Mucosa of stomach (tissue), 1 donor: Measurements from ENCODE around the gene DDX27.
"Not testable (repeated sequence)": the region's sequence is repeated elsewhere in the genome, so short reads cannot be mapped to it uniquely, and the experiment has no call there.

Source experiments
- H3K27me3 ChIP-seq: one replicate; pipeline ENCODE4 v1.7.0; 2013; ENCODE audit warnings: mild to moderate bottlenecking, low read length; ENCODE audit not compliant: control insufficient read depth, insufficient read depth
- H3K36me3 ChIP-seq: one replicate; pipeline ENCODE4 v1.7.0; 2013; ENCODE audit warnings: low read length; ENCODE audit not compliant: control insufficient read depth, insufficient read depth
- H3K4me1 ChIP-seq: one replicate; pipeline ENCODE4 v1.7.0; 2013; ENCODE audit warnings: mild to moderate bottlenecking, low read length; ENCODE audit not compliant: control insufficient read depth, insufficient read depth
- H3K4me3 ChIP-seq: one replicate; pipeline ENCODE4 v1.7.0; 2013; ENCODE audit warnings: low read length
- H3K9ac ChIP-seq: one replicate; pipeline ENCODE4 v1.7.0; 2013; ENCODE audit warnings: mild to moderate bottlenecking, low read length, moderate library complexity
- H3K9me3 ChIP-seq: one replicate; pipeline ENCODE4 v1.7.0; 2013; ENCODE audit warnings: mild to moderate bottlenecking, low read length, moderate library complexity; ENCODE audit not compliant: control insufficient read depth
- donor health status: Pancreatic carcinoma.

DDX27 gene

GRCh38 chr20:49219091-49219923 lies at the start of gene DDX27:
Gene DDX27, plus strand, starts transcription at chr20:49219416. Its CDS starts 33 bp downstream, at chr20:49219449.
- Histone ChIP-seq H3K36me3 (no peaks in the 10 kb centered on the region), H3K27me3 (no peaks in the 10 kb centered on the region), H3K4me1 (peaks cover 5% of the 10 kb centered on the region), H3K9ac (peak within 1 kb of the TSS; percentile 71), H3K4me3 (peak within 1 kb of the TSS; percentile 56), H3K9me3 (no peaks in the 10 kb centered on the region)

GRCh38 chr20:49169547-49169946 lies 49.7 kb upstream of the DDX27 start:
- H3K36me3 ChIP-seq = no peaks in the 10 kb centered on the region
- H3K27me3 ChIP-seq = no peaks in the 10 kb centered on the region
- H3K4me1 ChIP-seq = peaks cover 21% of the 10 kb centered on the region
- no peak overlapping the region for H3K4me3 ChIP-seq
- no peaks in the 10 kb centered on the region for H3K9me3 ChIP-seq
- no peak overlapping the region for H3K9ac ChIP-seq

GRCh38 chr20:49170714-49171113 lies 48.5 kb upstream of the DDX27 start:
- Histone ChIP-seq H3K27me3 (no peaks in the 10 kb centered on the region), H3K4me1 (peaks cover 21% of the 10 kb centered on the region), H3K4me3 (no peak overlapping the region), H3K9ac (no peak overlapping the region), H3K9me3 (no peaks in the 10 kb centered on the region), H3K36me3 (no peaks in the 10 kb centered on the region)

GRCh38 chr20:49171909-49172308 lies 47.3 kb upstream of the DDX27 start:
- Histone ChIP-seq H3K27me3 (no peaks in the 10 kb centered on the region), H3K36me3 (no peaks in the 10 kb centered on the region), H3K9ac (no peak overlapping the region), H3K4me3 (no peak overlapping the region), H3K4me1 (peaks cover 15% of the 10 kb centered on the region), H3K9me3 (no peaks in the 10 kb centered on the region)

GRCh38 chr20:49172413-49172812 lies 46.8 kb upstream of the DDX27 start:
- Histone ChIP-seq H3K27me3 (no peaks in the 10 kb centered on the region), H3K9ac (no peak overlapping the region), H3K36me3 (no peaks in the 10 kb centered on the region), H3K9me3 (no peaks in the 10 kb centered on the region), H3K4me3 (no peak overlapping the region), H3K4me1 (peaks cover 13% of the 10 kb centered on the region)

- Histone ChIP-seq H3K9ac (no peak overlapping the region), H3K9me3 (no peaks in the 10 kb centered on the region), H3K36me3 (no peaks in the 10 kb centered on the region), H3K4me3 (no peak overlapping the region), H3K4me1 (no peaks in the 10 kb centered on the region), H3K27me3 (no peaks in the 10 kb centered on the region)
These were observed 45.0 kb upstream of the DDX27 start for GRCh38 chr20:49174183-49174582.

GRCh38 chr20:49179368-49180277 lies 39.6 kb upstream of the DDX27 start:
- H3K9ac ChIP-seq = peak overlapping the region; percentile 3
- H3K4me3 ChIP-seq = no peak overlapping the region
- no peaks in the 10 kb centered on the region for H3K27me3 ChIP-seq
- H3K9me3 ChIP-seq = no peaks in the 10 kb centered on the region
- H3K36me3 ChIP-seq = no peaks in the 10 kb centered on the region
- peaks cover 25% of the 10 kb centered on the region for H3K4me1 ChIP-seq

- no peaks in the 10 kb centered on the region for H3K36me3 ChIP-seq
- H3K9me3 ChIP-seq = no peaks in the 10 kb centered on the region
- no peaks in the 10 kb centered on the region for H3K27me3 ChIP-seq
- no peak overlapping the region for H3K9ac ChIP-seq
- H3K4me1 ChIP-seq = peaks cover 42% of the 10 kb centered on the region
- H3K4me3 ChIP-seq = no peak overlapping the region
These were observed 37.8 kb upstream of the DDX27 start for GRCh38 chr20:49181265-49181877.

GRCh38 chr20:49183444-49183843 lies 35.8 kb upstream of the DDX27 start:
- Histone ChIP-seq H3K36me3 (no peaks in the 10 kb centered on the region), H3K27me3 (no peaks in the 10 kb centered on the region), H3K4me3 (no peak overlapping the region), H3K9ac (no peak overlapping the region), H3K9me3 (no peaks in the 10 kb centered on the region), H3K4me1 (peaks cover 42% of the 10 kb centered on the region)

GRCh38 chr20:49184084-49184501 lies 35.1 kb upstream of the DDX27 start:
- H3K4me1 ChIP-seq = peaks cover 42% of the 10 kb centered on the region
- H3K36me3 ChIP-seq, H3K27me3 ChIP-seq: not testable (repeated sequence)

GRCh38 chr20:49184691-49185070 lies 34.5 kb upstream of the DDX27 start:
- Histone ChIP-seq H3K36me3 (no peaks in the 10 kb centered on the region), H3K9ac (no peak overlapping the region), H3K4me3 (no peak overlapping the region), H3K9me3 (no peaks in the 10 kb centered on the region), H3K4me1 (peaks cover 38% of the 10 kb centered on the region), H3K27me3 (no peaks in the 10 kb centered on the region)

More at GRCh38 chr20:49184084-49184501, 35.1 kb upstream of the DDX27 start:
- not testable (repeated sequence) for H3K9me3 ChIP-seq, H3K9ac ChIP-seq, H3K4me3 ChIP-seq
